Activated T-cell treated with anti-CD3 and anti-CD28 coated beads, Interleukin-2, amount 50 U/mL, for 72 hours (primary cell): ENCODE results near the gene CAPN5. TPM values are rescaled to one million over a fixed set of nuclear protein-coding genes. Genes with fewer than 3 reads are reported as not detected.
"Not testable (repeated sequence)": the region's sequence is repeated elsewhere in the genome, so short reads cannot be mapped to it uniquely, and the experiment has no call there.

Source experiments
- ATAC-seq, 2 donors: fragments of 150-1000 bp; cut with Tn5 transposase; replicated peaks in 1 of 2; 2 replicates each; pipeline ENCODE4 v1.10.0; 2021; ENCODE audit warnings: moderate library complexity in 2 of 2, mild to moderate bottlenecking in 1 of 2
- DNase-seq, 2 donors: peaks; one replicate each; pipeline ENCODE4 v3.0.0; 2021 to 2022; ENCODE audit warnings: mixed read lengths in 1 of 2
- H3K27ac Mint-ChIP-seq: one replicate; pipeline ENCODE4 v1.8.0; 2022; ENCODE audit warnings: mild to moderate bottlenecking, moderate library complexity, mixed read lengths
- H3K27me3 Mint-ChIP-seq: one replicate; pipeline ENCODE4 v1.8.0; 2022; ENCODE audit warnings: low read depth, mixed read lengths
- H3K36me3 Mint-ChIP-seq, 2 donors: one replicate each; pipeline ENCODE4 v1.8.0; 2022; ENCODE audit warnings: mixed read lengths in 2 of 2, mild to moderate bottlenecking in 1 of 2; ENCODE audit not compliant: insufficient read depth in 2 of 2
- H3K4me1 Mint-ChIP-seq: one replicate; pipeline ENCODE4 v1.8.0; 2022; ENCODE audit warnings: low read depth, mixed read lengths
- H3K4me3 Mint-ChIP-seq, 2 donors: one replicate each; pipeline ENCODE4 v1.8.0; 2022; ENCODE audit warnings: mild to moderate bottlenecking in 2 of 2, mixed read lengths in 2 of 2, moderate library complexity in 2 of 2
- H3K9me3 Mint-ChIP-seq, 2 donors: one replicate each; pipeline ENCODE4 v1.8.0; 2022; ENCODE audit warnings: mixed read lengths in 2 of 2
- total RNA-seq, 2 donors: library from RNA; stranded (reverse); gene quantifications; one replicate each; pipeline ENCODE4 v1.2.3, GENCODE V29; 2022

The CAPN5 gene
- 1 to 10 TPM; 1.0 to 1.1 TPM for total RNA-seq

DNA sequence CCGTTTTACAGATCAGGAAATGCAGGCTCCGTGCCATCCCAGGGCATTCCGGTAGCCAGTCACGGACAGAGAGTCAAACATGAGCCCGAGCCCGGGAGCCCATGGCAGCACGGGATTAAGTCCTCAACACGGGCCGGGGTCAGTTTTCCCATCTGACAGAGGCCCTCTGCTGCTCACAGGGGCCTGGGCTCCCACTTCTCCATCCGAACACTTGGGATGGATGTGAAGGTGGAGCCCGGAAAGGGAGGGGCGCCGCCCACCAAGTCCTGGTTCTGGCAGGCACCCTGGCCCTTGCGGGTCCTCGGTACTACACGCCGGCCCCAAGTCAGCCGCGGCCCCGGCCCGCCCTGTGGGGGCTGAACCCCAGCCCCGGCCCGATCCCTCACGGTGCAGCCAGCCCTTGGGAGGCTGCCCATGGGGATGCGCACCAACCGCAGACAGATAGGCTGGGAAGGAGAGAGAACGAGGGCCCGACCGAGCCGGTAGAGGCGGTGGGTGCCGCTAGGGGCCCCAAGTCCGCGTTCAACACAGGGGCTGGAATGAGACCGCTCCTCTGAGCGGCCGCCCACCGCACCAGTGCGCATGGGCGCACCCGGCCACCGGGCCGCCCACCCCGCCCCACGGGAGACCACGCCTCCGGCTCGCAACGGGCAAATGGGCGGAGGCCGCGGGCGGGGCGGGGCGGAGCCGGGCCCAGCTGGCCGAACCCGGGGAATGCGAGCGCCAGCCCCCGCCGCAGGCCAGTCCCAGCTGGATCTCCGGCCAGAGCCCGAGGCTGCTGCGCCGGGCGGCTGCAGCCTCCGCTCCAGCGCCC lies at the start of gene CAPN5:
Gene CAPN5 (plus strand): TSS at position 743 of the 814 bp plus-strand sequence. CDS start 17,916 bp downstream, outside the sequence.
- H3K36me3 Mint-ChIP-seq, result peaks cover 1 to 5% of the 10 kb centered on the region in 2 donors
- H3K9me3 Mint-ChIP-seq, result peaks cover 2% of the 10 kb centered on the region in 2 donors
- peak; percentile 94 to 95 for ATAC-seq

DNA sequence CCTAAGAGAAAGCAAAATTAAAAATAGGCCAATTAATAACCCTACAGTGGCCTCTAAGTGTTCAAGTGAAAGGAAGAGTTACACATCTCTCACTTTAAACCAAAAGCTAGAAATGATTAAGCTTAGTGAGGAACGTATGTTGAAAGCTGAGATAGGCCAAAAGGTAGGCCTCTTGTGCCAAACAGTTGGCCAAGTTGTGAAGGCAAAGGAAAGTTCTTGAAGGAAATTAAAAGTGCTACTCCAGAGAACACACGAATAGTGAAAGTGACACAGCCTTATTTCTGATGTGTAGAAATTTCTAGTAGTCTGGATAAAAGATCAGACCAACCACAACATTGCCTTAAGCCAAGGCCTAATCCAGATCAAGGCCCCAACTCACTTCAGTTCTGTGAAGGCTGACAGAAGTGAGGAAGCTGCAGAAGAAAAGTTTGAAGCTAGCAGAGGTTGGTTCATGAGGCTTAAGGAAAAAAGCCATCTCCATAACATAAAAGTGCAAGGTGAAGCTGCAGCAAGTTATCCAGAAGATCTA lies 48.3 kb upstream of the CAPN5 start:
- not testable (repeated sequence) for H3K9me3 Mint-ChIP-seq, H3K4me3 Mint-ChIP-seq, H3K27me3 Mint-ChIP-seq, H3K36me3 Mint-ChIP-seq, DNase-seq
- Mint-ChIP-seq H3K4me1 (peaks cover 28% of the 10 kb centered on the region), H3K27ac (peak overlapping the region; percentile 20)
- peak; percentile 42 to 54 for ATAC-seq

More for the DNA sequence above, at the start of gene CAPN5:
- Mint-ChIP-seq H3K27me3 (no peaks in the 10 kb centered on the region), H3K4me1 (peaks cover 6% of the 10 kb centered on the region), H3K4me3 (peak within 1 kb of the TSS; percentile 90 to 91), H3K27ac (peak within 1 kb of the TSS; percentile 56)
- DNase-seq, result peak; percentile 92 to 94

DNA sequence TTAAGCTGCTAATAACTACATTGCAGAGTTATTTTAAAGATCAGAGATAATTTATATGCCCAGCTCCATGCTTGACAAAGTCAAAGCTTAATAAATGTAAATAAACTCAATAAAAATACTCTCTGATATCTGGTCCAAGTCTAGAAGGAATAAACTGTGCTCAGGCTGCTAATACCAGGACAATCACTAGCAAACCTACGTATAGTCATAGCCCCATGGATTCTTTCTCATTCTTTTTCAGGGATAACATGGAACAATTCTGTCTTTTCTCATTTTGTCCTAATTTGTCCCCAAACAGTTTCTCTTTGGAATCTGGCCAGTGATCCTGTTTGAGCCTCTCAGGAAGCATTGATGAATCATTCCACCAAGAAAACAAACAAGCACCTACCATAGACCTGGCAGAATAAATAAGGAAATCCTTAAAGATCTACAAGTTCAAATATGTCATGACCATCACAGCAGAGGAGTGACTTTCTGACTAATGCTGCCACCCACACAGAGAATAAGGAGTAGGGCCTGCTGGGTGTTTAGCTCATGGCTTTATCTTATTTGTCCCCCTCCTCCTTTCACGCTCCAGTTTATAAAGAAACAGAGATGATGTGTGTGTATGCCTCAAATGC lies 46.7 kb upstream of the CAPN5 start:
- Mint-ChIP-seq H3K27ac (no peak overlapping the region), H3K27me3 (no peaks in the 10 kb centered on the region), H3K9me3 (no peaks in the 10 kb centered on the region), H3K4me3 (no peak overlapping the region), H3K36me3 (no peaks in the 10 kb centered on the region), H3K4me1 (peaks cover 28% of the 10 kb centered on the region)
- ATAC-seq (no peak), DNase-seq (no peak)

DNA sequence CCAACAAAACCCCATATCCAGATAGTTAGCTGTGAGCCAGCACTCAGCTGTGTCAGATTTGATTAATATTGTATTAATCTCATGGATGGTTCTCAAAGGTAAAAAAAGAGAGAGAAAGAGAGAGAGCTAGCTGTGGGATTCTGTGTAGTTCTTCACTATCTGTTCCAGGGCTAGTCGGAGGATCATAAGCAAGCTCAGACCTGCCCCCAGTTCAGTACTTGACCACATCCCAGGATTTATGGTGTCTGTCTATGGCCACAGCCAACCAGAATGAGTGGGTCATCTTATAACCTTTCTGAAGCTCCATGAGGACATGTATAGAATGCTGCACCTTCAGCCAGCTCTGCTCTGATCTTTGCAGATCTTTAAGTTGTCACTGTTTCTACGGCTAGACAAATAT lies 46.0 kb upstream of the CAPN5 start:
- no peaks in the 10 kb centered on the region for H3K27me3 Mint-ChIP-seq
- DNase-seq, result no peak
- no peak overlapping the region for H3K4me3 Mint-ChIP-seq
- H3K36me3 Mint-ChIP-seq, result no peaks in the 10 kb centered on the region
- no peak overlapping the region for H3K27ac Mint-ChIP-seq
- H3K9me3 Mint-ChIP-seq, result no peaks in the 10 kb centered on the region
- H3K4me1 Mint-ChIP-seq, result peaks cover 28% of the 10 kb centered on the region
- ATAC-seq, result no peak

DNA sequence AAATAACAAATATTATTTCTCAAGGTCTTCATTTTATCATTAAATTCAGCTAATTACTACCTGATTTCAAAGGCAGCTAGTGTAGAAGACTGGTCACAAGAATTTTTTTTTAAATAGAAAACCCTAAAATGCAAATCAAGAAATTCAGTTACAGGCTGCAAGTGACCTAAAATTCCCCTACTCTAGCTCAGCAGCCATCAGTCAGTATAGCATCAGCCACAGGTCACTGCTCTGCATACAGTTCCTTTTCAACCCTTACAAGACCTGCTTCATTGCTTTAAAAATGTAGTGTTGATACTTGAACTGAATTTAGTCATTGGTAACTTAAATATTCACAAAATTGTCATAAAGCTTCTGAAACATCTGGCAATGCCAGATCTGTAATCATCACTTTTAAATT lies 42.0 kb upstream of the CAPN5 start:
- Mint-ChIP-seq H3K4me1 (peaks cover 9% of the 10 kb centered on the region), H3K27me3 (peaks cover 18% of the 10 kb centered on the region), H3K9me3 (no peaks in the 10 kb centered on the region), H3K36me3 (no peaks in the 10 kb centered on the region), H3K4me3 (no peak overlapping the region), H3K27ac (no peak overlapping the region)
- ATAC-seq, result no peak
- no peak for DNase-seq

DNA sequence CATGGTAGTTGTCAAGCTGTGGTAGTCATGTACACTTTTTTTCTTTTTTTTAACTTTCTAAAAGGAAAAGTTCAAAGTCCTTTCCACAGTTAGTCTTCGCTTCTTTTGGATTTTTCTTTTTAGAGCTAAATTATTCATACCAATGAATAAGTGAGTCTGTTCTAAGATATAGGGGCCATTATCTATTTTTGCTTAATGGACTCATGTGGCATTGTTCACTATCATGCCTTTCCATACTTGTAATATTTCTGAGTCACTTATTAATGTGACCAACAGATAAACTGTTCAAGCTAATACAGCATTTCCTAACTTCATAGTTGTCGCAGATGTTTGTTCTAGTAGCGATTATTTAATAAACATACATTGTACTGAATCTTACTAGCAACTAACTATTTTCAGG lies 40.5 kb upstream of the CAPN5 start:
- no peaks in the 10 kb centered on the region for H3K36me3 Mint-ChIP-seq
- peaks cover 26% of the 10 kb centered on the region for H3K27me3 Mint-ChIP-seq
- no peak overlapping the region for H3K4me3 Mint-ChIP-seq
- no peak overlapping the region for H3K27ac Mint-ChIP-seq
- ATAC-seq, result no peak
- no peaks in the 10 kb centered on the region for H3K9me3 Mint-ChIP-seq
- no peaks in the 10 kb centered on the region for H3K4me1 Mint-ChIP-seq
- no peak for DNase-seq

DNA sequence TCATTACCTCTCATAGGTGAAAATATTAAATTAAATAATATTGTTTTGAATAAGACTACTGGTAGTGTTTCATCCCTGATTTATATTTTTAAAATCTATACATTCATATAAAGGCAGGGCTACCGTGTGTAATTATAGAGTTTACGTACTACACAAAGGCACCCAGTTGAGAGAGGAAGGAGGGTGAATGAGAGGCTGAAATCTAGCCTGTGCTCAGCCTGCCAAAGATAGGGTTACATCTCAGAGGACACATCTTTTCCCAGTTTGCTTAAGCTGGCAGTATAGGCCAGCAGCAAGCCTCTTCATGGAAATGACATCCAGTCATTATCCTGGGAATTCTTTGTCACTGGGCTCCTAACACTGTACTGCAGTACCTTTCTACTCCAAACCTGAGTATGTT lies 40.0 kb upstream of the CAPN5 start:
- no peak overlapping the region for H3K4me3 Mint-ChIP-seq
- peaks cover 26% of the 10 kb centered on the region for H3K27me3 Mint-ChIP-seq
- ATAC-seq (no peak), DNase-seq (no peak)
- H3K36me3 Mint-ChIP-seq, result no peaks in the 10 kb centered on the region
- no peak overlapping the region for H3K27ac Mint-ChIP-seq
- H3K9me3 Mint-ChIP-seq, result no peaks in the 10 kb centered on the region
- no peaks in the 10 kb centered on the region for H3K4me1 Mint-ChIP-seq

DNA sequence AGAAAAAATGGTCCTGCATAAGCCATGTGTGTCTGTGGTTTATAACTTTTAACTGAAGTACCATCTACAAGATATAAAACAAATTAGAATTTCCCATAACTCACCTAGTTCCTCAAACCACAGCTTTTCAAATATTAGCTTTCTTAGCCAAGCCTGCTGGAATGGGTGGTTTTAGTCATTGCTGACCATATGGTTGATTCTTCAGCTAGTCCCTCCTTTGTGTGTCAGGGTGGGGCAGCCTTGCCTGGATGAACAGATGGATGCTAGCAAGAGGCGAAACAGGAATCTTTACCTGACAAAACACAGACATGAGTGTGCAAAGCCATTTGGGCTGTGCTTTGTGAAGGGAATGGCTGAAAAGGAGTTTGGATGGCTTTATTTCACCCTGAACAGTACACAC lies 39.5 kb upstream of the CAPN5 start:
- Mint-ChIP-seq H3K27ac (no peak overlapping the region), H3K36me3 (no peaks in the 10 kb centered on the region), H3K4me1 (no peaks in the 10 kb centered on the region), H3K9me3 (no peaks in the 10 kb centered on the region), H3K4me3 (no peak overlapping the region), H3K27me3 (peaks cover 26% of the 10 kb centered on the region)
- ATAC-seq (no peak), DNase-seq (no peak)

DNA sequence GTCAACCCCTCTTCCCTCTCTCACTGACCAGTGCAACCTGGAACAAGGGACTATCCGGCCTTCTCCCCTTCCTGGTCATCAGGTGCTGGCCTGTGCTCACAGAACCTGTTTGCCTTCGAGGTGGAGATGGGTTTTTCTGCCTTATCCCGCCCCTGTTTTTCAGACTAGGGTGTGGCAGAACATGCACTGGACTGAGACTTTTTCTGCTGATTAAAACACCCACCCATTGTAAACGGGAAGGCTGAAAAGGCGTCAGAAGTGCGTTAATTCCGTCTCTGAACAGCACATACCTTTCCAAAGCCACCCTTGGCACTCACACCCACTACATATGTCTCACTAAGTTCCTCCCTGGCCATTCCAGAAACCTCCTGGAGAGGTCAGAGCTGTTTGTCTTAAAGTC lies 36.9 kb upstream of the CAPN5 start:
- DNase-seq, result no peak
- Mint-ChIP-seq H3K9me3 (no peaks in the 10 kb centered on the region), H3K4me3 (no peak overlapping the region), H3K36me3 (no peaks in the 10 kb centered on the region), H3K27me3 (peaks cover 26% of the 10 kb centered on the region), H3K27ac (no peak overlapping the region), H3K4me1 (no peaks in the 10 kb centered on the region)
- ATAC-seq, result no peak

DNA sequence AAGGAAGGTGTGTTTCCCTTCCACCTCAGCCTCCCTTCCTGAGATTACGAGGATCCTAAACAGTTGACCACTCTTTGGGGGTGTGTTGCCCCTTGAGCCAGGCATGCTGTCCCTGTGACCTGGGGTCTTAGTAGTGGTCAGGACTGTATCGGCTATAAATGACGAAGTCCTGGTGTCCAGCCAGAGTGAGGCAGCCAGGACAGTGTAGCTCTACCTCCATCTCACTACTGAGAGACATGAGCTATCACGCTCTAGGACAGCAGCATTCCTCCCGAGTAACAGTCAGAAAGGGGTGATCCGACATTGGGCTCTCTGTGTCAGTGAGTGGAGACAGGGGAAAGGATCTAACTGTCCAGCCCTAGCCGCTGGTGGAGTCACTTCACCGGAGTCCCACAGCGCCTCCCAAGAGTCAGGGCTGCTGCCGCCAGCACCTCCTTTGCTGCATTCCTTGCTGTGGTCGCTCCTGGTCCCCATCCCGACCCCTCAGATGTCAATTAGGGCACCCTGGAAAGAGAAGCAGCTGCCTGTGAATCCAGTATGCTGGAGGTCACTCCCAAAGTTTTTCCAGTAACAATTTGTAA lies 35.8 kb upstream of the CAPN5 start:
- H3K4me1 Mint-ChIP-seq, result no peaks in the 10 kb centered on the region
- no peak overlapping the region for H3K27ac Mint-ChIP-seq
- no peaks in the 10 kb centered on the region for H3K36me3 Mint-ChIP-seq
- ATAC-seq (no peak), DNase-seq (no peak)
- no peaks in the 10 kb centered on the region for H3K9me3 Mint-ChIP-seq
- H3K27me3 Mint-ChIP-seq, result peaks cover 34% of the 10 kb centered on the region
- H3K4me3 Mint-ChIP-seq, result no peak overlapping the region

DNA sequence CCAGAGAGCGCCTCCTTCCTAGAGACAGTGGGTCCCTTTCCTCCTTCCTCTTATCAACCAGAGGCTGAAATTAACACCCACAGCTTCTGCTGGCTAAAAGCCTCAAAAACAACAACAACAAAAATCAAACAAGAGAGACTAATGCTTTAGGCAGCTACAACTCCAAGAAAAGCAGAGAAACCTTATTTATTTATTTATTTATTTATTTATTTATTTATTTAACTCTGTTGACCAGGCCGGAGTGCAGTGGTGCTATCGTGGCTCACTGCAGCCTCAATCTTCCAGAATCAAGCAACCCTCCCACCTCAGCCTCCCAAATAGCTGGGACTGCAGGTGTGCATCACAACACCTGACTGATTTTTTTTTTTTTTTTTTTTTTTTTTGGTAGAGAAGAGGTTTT lies 35.2 kb upstream of the CAPN5 start:
- Mint-ChIP-seq H3K4me1 (no peaks in the 10 kb centered on the region), H3K27me3 (peaks cover 39% of the 10 kb centered on the region), H3K4me3 (no peak overlapping the region), H3K27ac (no peak overlapping the region), H3K36me3 (no peaks in the 10 kb centered on the region), H3K9me3 (no peaks in the 10 kb centered on the region)
- ATAC-seq (no peak), DNase-seq (no peak)

DNA sequence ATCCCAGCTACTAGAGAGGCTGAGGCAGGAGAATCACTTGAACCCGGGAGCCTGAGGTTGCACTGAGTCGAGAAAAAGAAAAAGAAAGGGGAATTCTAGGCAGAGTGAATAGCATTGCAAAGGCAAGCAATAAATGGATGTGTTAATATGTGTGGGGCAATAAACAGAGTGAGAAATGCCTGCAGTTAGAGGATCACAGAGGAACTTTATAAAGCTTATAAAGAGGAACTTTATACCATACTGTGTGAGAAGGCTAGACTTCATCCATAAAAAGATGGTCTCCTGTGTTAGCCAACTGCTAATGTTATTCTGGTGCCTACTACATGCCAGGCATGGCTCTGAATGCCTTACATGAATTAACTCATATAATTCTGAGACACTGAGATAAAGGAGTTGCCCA lies 31.7 kb upstream of the CAPN5 start:
- H3K4me1 Mint-ChIP-seq, result peaks cover 8% of the 10 kb centered on the region
- no peak overlapping the region for H3K4me3 Mint-ChIP-seq
- no peaks in the 10 kb centered on the region for H3K36me3 Mint-ChIP-seq
- DNase-seq, result no peak
- H3K27ac Mint-ChIP-seq, result no peak overlapping the region
- no peak for ATAC-seq
- peaks cover 48% of the 10 kb centered on the region for H3K27me3 Mint-ChIP-seq
- H3K9me3 Mint-ChIP-seq, result no peaks in the 10 kb centered on the region

DNA sequence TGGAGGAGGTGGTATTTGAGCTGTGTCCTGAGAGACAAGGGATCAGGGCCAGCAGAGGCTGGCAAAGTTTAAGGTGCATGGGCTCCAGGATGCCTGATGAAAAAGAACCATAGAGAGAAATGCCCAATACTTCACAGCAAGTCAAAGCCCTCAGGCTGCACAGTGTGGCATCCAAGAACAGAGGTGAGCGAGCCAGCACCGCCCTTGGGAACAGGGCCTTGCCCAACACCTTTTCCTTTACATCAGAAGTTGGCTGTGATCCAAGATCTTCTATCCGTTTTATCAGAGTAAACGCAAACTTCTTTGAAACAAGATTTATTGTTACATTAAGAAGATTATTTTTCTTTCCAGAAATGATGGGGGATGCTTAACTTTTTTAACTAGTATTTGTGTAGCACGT lies 31.2 kb upstream of the CAPN5 start:
- Mint-ChIP-seq H3K4me3 (no peak overlapping the region), H3K27ac (no peak overlapping the region), H3K9me3 (no peaks in the 10 kb centered on the region), H3K36me3 (no peaks in the 10 kb centered on the region), H3K4me1 (peaks cover 8% of the 10 kb centered on the region), H3K27me3 (peaks cover 45% of the 10 kb centered on the region)
- no peak for ATAC-seq
- no peak for DNase-seq
